ENCODE measurements around the gene TCHHL1. TPM values are rescaled to one million over a fixed set of nuclear protein-coding genes. Genes with fewer than 3 reads are reported as not detected.

The TCHHL1 gene
- total RNA-seq, 4 donors from 2014 or later, result not detected

Small RNA genes lying within 50 kb of the gene (small RNA-seq; reads per million reads assigned to genes)
- 0 reads per million in 3 donors for gene SPTLC1P4

Other genes with a start within 250 kb of the TCHHL1 start
- not detected for gene C2CD4D, start 249.2 kb downstream of the TCHHL1 start, total RNA-seq
- gene THEM5, start 235.4 kb downstream of the TCHHL1 start, total RNA-seq, result not detected
- gene THEM4, start 179.6 kb downstream of the TCHHL1 start, total RNA-seq, result 10 to 100 TPM; 13.2 to 15.7 (median 14.3) TPM
- gene S100A10, start 95.2 kb downstream of the TCHHL1 start, total RNA-seq, result 100 to 1,000 TPM in 2 of 4 donors, 10 to 100 TPM in 2; 82.5 to 214 (median 105) TPM
- gene S100A11, start 52.1 kb downstream of the TCHHL1 start, total RNA-seq, result 100 to 1,000 TPM in 2 of 4 donors, 10 to 100 TPM in 2; 68.5 to 190 (median 115) TPM
- under 1 TPM in 3 of 4 donors, not detected in 1; under 0.01 to 0.50 (median 0.11) TPM for gene TCHH, start 26.4 kb upstream of the TCHHL1 start, total RNA-seq
- not detected for gene RPTN, start 70.2 kb upstream of the TCHHL1 start, total RNA-seq
- not detected for gene HRNR, start 135.1 kb upstream of the TCHHL1 start, total RNA-seq
- under 1 TPM in 1 of 4 donors, not detected in 3; under 0.01 TPM for gene FLG, start 236.2 kb upstream of the TCHHL1 start, total RNA-seq

Measured in esophagus muscularis mucosa (tissue), 4 donors.